T-helper 2 cell treated with Interferon-gamma antibody and Interleukin-4, amounts not matched to agents 100 ng/mL and 5 ng/mL, for 36 hours (primary cell): ENCODE measurements around the gene HOXC12. TPM values are rescaled to one million over a fixed set of nuclear protein-coding genes. Genes with fewer than 3 reads are reported as not detected.

ENCODE experiments used
- intact Hi-C: fragments of 100-400 bp; cut with micrococcal nuclease; formaldehyde crosslinking; loops from one replicate; pipeline ENCODE4 v1.15.1; 2023
- total RNA-seq: library from RNA; stranded (reverse); gene quantifications from 2 replicates; pipeline ENCODE4 v1.2.3, GENCODE V29; 2022

Gene HOXC12
- total RNA-seq, 1 donor from 2014 or later = not detected

GRCh38 chr12:54004841-54005530 lies 50.3 kb downstream of the HOXC12 start:
- intact Hi-C loops = no loop called here

- intact Hi-C loops = no loop called here
Observed at GRCh38 chr12:54005531-54005852, 50.8 kb downstream of the HOXC12 start.

GRCh38 chr12:54005853-54006558 lies 51.3 kb downstream of the HOXC12 start:
- intact Hi-C loops = loop anchor here (1.0 kb wide), 3 partner anchors 185 to 202 kb away; no protein-coding TSS in a partner anchor

GRCh38 chr12:54006559-54007220 lies 52.0 kb downstream of the HOXC12 start:
- intact Hi-C loops = loop anchor here (1.0 kb wide), 3 partner anchors 185 to 202 kb away; no protein-coding TSS in a partner anchor

GRCh38 chr12:54007538-54008259 lies 53.0 kb downstream of the HOXC12 start:
- intact Hi-C loops = no loop called here

GRCh38 chr12:54008260-54008552 lies 53.5 kb downstream of the HOXC12 start:
- intact Hi-C loops = no loop called here

Other genes with a start within 250 kb of the HOXC12 start
- 40.7 and 45.5 TPM in 2 replicates for gene CALCOCO1, start 227.5 kb upstream of the HOXC12 start, total RNA-seq
- gene CISTR, start 202.9 kb upstream of the HOXC12 start, total RNA-seq = not detected in 2 replicates
- not detected in 2 replicates for gene HOXC13, start 16.1 kb upstream of the HOXC12 start, total RNA-seq
- gene HOXC11, start 18.2 kb downstream of the HOXC12 start, total RNA-seq = not detected in 2 replicates
- not detected in 2 replicates for gene HOTAIR, start 20.1 kb downstream of the HOXC12 start, total RNA-seq
- not detected in 2 replicates for gene HOXC10, start 30.2 kb downstream of the HOXC12 start, total RNA-seq
- gene HOXC9, start 45.3 kb downstream of the HOXC12 start, total RNA-seq = not detected in 2 replicates
- not detected in 2 replicates for gene HOXC8, start 54.1 kb downstream of the HOXC12 start, total RNA-seq
- not detected in 2 replicates for gene HOXC6, start 73.5 kb downstream of the HOXC12 start, total RNA-seq
- gene HOXC5, start 78.1 kb downstream of the HOXC12 start, total RNA-seq = not detected in 2 replicates
- gene HOXC4, start 98.9 kb downstream of the HOXC12 start, total RNA-seq = not detected in 2 replicates
- 25.7 and 27.5 TPM in 2 replicates for gene SMUG1, start 234.1 kb downstream of the HOXC12 start, total RNA-seq